Astrocyte of the cerebellum (primary cell): ENCODE data around the gene PAM16.

Experiments
- DNase-seq: peaks from one replicate; pipeline ENCODE4 v3.0.0-alpha.2; 2011; ENCODE audit warnings: low read depth
- H3K4me3 ChIP-seq: 2 replicates; pipeline ENCODE4 v1.5.1; 2011; ENCODE audit warnings: mild to moderate bottlenecking, low read depth, low read length, moderate library complexity
- CTCF ChIP-seq: IDR thresholded peaks from 2 replicates; pipeline ENCODE4 v1.5.1; 2012; ENCODE audit warnings: low read length, low read depth, moderate library complexity, mild to moderate bottlenecking; ENCODE audit errors: missing control alignments
- in situ Hi-C: cut with HindIII; loops from 2 replicates; pipeline ENCODE4 v1.10.0; 2017; ENCODE audit warnings: low sequenced_read_pairs

PAM16 gene

GRCh38 chr16:4303973-4304372 lies 47.1 kb downstream of the PAM16 start:
- in situ Hi-C loops = no loop called here
- H3K4me3 ChIP-seq = no peak overlapping the region
- no peak for TF ChIP-seq CTCF
- no peak for DNase-seq

- H3K4me3 ChIP-seq = no peak overlapping the region
- in situ Hi-C loops = no loop called here
- no peak for DNase-seq
- no peak for TF ChIP-seq CTCF
Observed at GRCh38 chr16:4301968-4302367, 49.2 kb downstream of the PAM16 start.

- no peak overlapping the region for H3K4me3 ChIP-seq
- no peak for DNase-seq
- no peak for TF ChIP-seq CTCF
- in situ Hi-C loops = no loop called here
Observed at GRCh38 chr16:4301177-4301576, 49.9 kb downstream of the PAM16 start.

GRCh38 chr16:4298761-4299522 lies 52.2 kb downstream of the PAM16 start:
- no peak overlapping the region for H3K4me3 ChIP-seq
- in situ Hi-C loops = loop anchor here (10.0 kb wide), 1 partner anchor 424 kb away; no protein-coding TSS in a partner anchor
- TF ChIP-seq CTCF = no peak
- no peak for DNase-seq

GRCh38 chr16:4297480-4297879 lies 53.6 kb downstream of the PAM16 start:
- in situ Hi-C loops = loop anchor here (10.0 kb wide), 1 partner anchor 423 kb away; no protein-coding TSS in a partner anchor
- TF ChIP-seq CTCF = no peak
- no peak overlapping the region for H3K4me3 ChIP-seq
- DNase-seq = no peak

- in situ Hi-C loops = loop anchor here (10.0 kb wide), 1 partner anchor 421 kb away; no protein-coding TSS in a partner anchor
- TF ChIP-seq CTCF = no peak
- no peak for DNase-seq
Observed at GRCh38 chr16:4295581-4295980, 55.5 kb downstream of the PAM16 start.

More at GRCh38 chr16:4295581-4295980, 55.5 kb downstream of the PAM16 start:
- no peak overlapping the region for H3K4me3 ChIP-seq
